Coronary artery (tissue), 2 donors: Measurements from ENCODE around the gene SLC35E2B.
"Not testable (repeated sequence)": the region's sequence is repeated elsewhere in the genome, so short reads cannot be mapped to it uniquely, and the experiment has no call there.

Experiments
- DNase-seq: peaks from one replicate; pipeline ENCODE4 v3.0.0-alpha.2; 2017; ENCODE audit warnings: low spot score
- H3K27ac ChIP-seq, 2 donors: fragments of 200-600 bp; sonication (generic); one replicate each; pipeline ENCODE4 v1.5.1; 2016 to 2019
- H3K4me3 ChIP-seq: fragments of 200-600 bp; sonication (generic); 2 replicates; pipeline ENCODE4 v1.5.1; 2016; ENCODE audit warnings: mild to moderate bottlenecking, moderate library complexity
- CTCF ChIP-seq: fragments of 200-600 bp; sonication (generic); IDR thresholded peaks from one replicate; pipeline ENCODE4 v1.5.1; 2019; ENCODE audit warnings: antibody characterized with exemption

The SLC35E2B gene

DNA sequence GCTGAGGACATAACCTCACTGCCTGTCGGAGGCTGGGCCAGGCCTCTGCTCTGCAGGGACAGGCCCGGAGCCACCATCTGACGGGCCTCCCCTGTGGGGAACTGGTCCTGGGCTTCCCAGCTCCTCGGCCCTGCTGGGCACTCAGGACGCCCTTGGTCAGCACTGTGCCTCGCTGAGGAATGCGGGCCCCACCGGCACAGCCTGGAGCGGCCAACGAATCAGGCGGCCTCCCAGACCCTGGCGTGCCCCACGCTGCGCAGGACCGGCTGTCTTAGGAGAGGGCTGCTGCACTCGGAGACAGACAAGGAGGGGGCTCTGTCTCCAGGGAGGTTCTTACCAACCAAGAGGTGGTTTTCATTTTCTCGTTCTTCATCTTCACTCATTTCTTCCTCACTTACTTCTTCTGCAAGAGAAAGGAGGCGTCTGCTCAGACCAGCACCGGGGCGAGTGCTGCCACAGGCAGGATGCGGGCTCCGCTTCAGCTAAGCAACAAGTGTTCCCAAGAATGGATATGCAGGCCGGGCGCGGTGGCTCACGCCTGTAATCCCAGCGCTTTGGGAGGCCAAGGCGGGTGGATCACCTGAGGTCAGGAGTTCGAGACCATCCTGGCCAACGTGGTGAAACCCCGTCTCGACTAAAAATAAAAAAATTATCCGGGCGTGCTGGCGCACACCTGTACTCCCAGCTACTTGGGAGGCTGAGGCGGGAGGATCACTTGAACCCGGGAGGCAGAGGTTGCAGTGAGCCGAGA, 51.7 kb downstream of the SLC35E2B start:
- H3K4me3 ChIP-seq, DNase-seq, H3K27ac ChIP-seq: not testable (repeated sequence)

DNA sequence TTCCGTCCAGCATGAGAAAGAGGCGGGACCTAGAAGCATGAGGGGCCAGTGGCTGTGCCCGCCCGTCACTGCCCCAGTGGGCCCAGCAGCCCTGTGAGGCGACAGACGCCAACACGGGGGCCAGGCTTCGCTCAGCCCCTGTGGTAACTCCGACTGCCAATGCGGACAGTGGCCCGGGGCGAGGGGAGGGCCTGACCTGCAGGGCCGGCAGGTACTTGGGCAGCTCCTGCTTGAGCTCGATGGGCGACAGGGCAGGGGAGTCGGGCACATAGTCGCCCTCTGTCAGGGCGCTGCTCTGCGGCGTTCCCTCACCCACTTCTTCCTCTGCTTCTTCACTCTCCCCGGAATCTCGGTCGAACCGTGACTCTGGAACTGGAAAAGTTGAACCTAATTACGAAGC, 52.5 kb downstream of the SLC35E2B start:
- H3K4me3 ChIP-seq, DNase-seq, H3K27ac ChIP-seq: not testable (repeated sequence)

GRCh38 chr1:1639368-1639767, 53.2 kb downstream of the SLC35E2B start:
- not testable (repeated sequence) for DNase-seq, H3K27ac ChIP-seq

GRCh38 chr1:1638528-1638927, 54.1 kb downstream of the SLC35E2B start:
- not testable (repeated sequence) for DNase-seq, H3K4me3 ChIP-seq

More at GRCh38 chr1:1639368-1639767, 53.2 kb downstream of the SLC35E2B start:
- not testable (repeated sequence) for H3K4me3 ChIP-seq

GRCh38 chr1:1637479-1637875, 55.1 kb downstream of the SLC35E2B start:
- not testable (repeated sequence) for H3K4me3 ChIP-seq, H3K27ac ChIP-seq, DNase-seq

More at GRCh38 chr1:1638528-1638927, 54.1 kb downstream of the SLC35E2B start:
- not testable (repeated sequence) for H3K27ac ChIP-seq

GRCh38 chr1:1636621-1637478, 55.7 kb downstream of the SLC35E2B start:
- peak; percentile 72 for DNase-seq

GRCh38 chr1:1634613-1635012, 58.0 kb downstream of the SLC35E2B start:
- not testable (repeated sequence) for H3K4me3 ChIP-seq, DNase-seq, H3K27ac ChIP-seq

More at GRCh38 chr1:1636621-1637478, 55.7 kb downstream of the SLC35E2B start:
- not testable (repeated sequence) for H3K4me3 ChIP-seq, H3K27ac ChIP-seq

- H3K27ac ChIP-seq, DNase-seq, H3K4me3 ChIP-seq: not testable (repeated sequence)
These were observed 59.2 kb downstream of the SLC35E2B start for GRCh38 chr1:1633409-1633808.

DNA sequence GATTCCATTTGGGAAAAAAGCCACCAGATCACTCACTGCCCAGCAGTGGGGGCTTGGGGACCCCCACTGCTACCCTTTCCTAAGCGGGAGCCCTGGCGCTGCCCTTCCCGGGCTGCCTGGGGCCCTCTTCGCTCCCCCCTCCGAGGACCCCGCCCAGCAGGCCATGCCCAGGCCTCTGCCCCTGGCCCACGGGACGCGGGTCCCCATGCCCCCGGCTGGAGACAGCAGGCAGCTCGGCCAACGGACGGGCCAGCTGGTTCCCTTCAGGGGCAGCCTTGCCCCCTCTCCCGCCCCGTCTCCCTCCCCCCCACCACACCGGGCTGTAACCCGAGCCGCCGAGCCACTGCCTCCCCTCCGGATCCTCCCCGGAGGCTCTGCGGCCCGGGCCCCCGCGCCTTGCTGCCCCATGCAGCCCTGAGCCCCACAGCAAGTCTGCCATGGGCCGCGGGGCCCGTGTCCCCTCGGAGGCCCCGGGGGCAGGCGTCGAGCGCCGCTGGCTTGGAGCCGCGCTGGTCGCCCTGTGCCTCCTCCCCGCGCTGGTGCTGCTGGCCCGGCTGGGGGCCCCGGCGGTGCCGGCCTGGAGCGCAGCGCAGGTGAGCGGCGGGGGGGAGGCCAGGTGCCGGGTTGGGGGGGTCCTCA, 60.7 kb downstream of the SLC35E2B start, which contains the start of gene MMP23B:
MMP23B (plus strand) TSS at position 392 of the 639 bp plus-strand sequence; CDS start at position 438, 46 bp downstream.
- Histone ChIP-seq H3K4me3 (peak within 1 kb of the TSS; percentile 77), H3K27ac (peak within 1 kb of the TSS; percentile 72 to 97)
- no peak for DNase-seq
- TF ChIP-seq CTCF, result no peak

DNA sequence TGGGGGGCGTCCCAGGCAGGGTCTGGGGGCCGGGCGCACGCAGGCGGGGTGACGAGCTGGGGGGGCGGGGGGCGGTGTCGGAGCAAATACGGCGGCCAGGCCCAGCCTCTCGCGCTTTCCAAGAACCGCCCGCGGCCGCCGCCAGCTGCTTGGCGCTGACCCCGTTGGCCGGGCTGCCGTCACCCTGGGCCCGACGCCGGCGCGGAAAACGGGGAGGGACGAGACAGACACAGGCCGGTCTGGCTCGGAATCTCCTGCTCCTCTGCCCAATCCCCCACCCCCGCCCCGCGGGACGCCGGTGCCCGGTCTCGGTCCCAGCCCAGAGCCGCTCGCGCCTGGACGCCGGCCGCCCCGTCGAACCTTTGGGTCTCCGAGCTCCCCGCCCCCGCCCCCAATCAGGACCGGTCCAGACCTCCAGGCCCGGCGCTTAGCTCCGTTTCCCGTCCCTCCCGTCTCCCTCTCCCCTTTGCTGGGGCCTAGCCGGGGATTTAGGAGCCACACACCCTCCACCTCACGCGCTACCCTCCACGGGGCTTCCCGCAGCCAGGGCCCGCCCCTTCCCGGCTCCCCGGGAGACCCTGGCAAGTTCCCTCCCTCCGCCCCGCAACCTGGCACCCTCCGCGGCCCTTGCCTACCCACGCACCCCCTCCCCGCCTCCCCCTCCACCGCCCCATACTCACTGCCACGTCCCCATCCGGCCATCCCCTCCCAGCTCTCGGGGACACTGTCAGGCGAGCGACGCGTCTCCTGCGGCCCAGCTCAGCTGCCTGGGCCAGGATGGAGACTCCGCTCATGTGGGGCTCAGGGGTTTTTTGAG, 61.4 kb downstream of the SLC35E2B start:
- peak overlapping the region; percentile 77 for H3K4me3 ChIP-seq
- H3K27ac ChIP-seq, result peak overlapping the region; percentile 72 to 97

More for the DNA sequence above, 61.4 kb downstream of the SLC35E2B start:
- no peak for TF ChIP-seq CTCF
- peak; percentile 80 for DNase-seq
